ENCODE measurements around the gene BACH2. TPM values are rescaled to one million over a fixed set of nuclear protein-coding genes. Genes with fewer than 3 reads are reported as not detected.

BACH2 gene
- total and polyA plus RNA-seq, 8 donors = 0.19 to 10.8 (median 1.4) TPM; not detected in 1

- Histone ChIP-seq H3K27ac (no peak overlapping the region), H3K27me3 (no peaks in the 10 kb centered on the region), H3K36me3 (no peaks in the 10 kb centered on the region), H3K4me3 (no peak overlapping the region), H3K9me3 (no peaks in the 10 kb centered on the region), H3K4me1 (no peaks in the 10 kb centered on the region)
- intact Hi-C loops (cut with DNase I; ENCODE audit: low total_unique reads) = no loop called here
- 67 to 76% (median 71%) methylated on average over 6 of the region's 6 CpGs for WGBS, 5 donors
- no peak for DNase-seq
- no peak for TF ChIP-seq CTCF (IDR thresholded peaks at IDR 0.05)
- no peak for TF ChIP-seq EP300 (IDR thresholded peaks at IDR 0.05)
- TF ChIP-seq POLR2A (IDR thresholded peaks at IDR 0.05) = no peak
- no peak for TF ChIP-seq POLR2AphosphoS5 (IDR thresholded peaks at IDR 0.05)
Measured at GRCh38 chr6:90277302-90278011, 19.2 kb downstream of the BACH2 start.

- H3K9me3 ChIP-seq = no peaks in the 10 kb centered on the region
- H3K4me1 ChIP-seq = no peaks in the 10 kb centered on the region
- whole genome bisulfite sequencing, 5 donors = 22 to 55% (median 39%) methylated on average over 9 of the region's 9 CpGs
- TF ChIP-seq POLR2AphosphoS5 (IDR thresholded peaks at IDR 0.05) (no peak), POLR2A (IDR thresholded peaks at IDR 0.05) (no peak)
- H3K4me3 ChIP-seq = no peak overlapping the region
- intact Hi-C loops (cut with DNase I; ENCODE audit: low total_unique reads) = no loop called here
- H3K27ac ChIP-seq = no peak overlapping the region
- DNase-seq = peak; percentile 43 to 86
- no peaks in the 10 kb centered on the region for H3K27me3 ChIP-seq
- no peaks in the 10 kb centered on the region for H3K36me3 ChIP-seq
Measured at GRCh38 chr6:90274451-90275030, 22.1 kb downstream of the BACH2 start.

- Histone ChIP-seq H3K9me3 (no peaks in the 10 kb centered on the region), H3K4me1 (no peaks in the 10 kb centered on the region), H3K27me3 (no peaks in the 10 kb centered on the region), H3K4me3 (no peak overlapping the region), H3K27ac (no peak overlapping the region), H3K36me3 (no peaks in the 10 kb centered on the region)
- no peak for TF ChIP-seq EP300 (IDR thresholded peaks at IDR 0.05)
- 42 to 67% (median 57%) methylated on average over 5 of the region's 5 CpGs for WGBS, 5 donors
- no peak for DNase-seq
- intact Hi-C loops (cut with DNase I; ENCODE audit: low total_unique reads) = no loop called here
Measured at GRCh38 chr6:90273863-90274262, 22.8 kb downstream of the BACH2 start.

GRCh38 chr6:90272895-90273294, 23.7 kb downstream of the BACH2 start:
- Histone ChIP-seq H3K36me3 (no peaks in the 10 kb centered on the region), H3K27ac (no peak overlapping the region), H3K9me3 (no peaks in the 10 kb centered on the region), H3K4me1 (no peaks in the 10 kb centered on the region), H3K27me3 (no peaks in the 10 kb centered on the region), H3K4me3 (no peak overlapping the region)
- DNase-seq = no peak
- 88 to 98% (median 95%) methylated on average over 5 of the region's 5 CpGs for WGBS, 5 donors
- intact Hi-C loops (cut with DNase I; ENCODE audit: low total_unique reads) = no loop called here
- TF ChIP-seq CTCF (IDR thresholded peaks at IDR 0.05) (no peak), POLR2AphosphoS5 (IDR thresholded peaks at IDR 0.05) (no peak), POLR2A (IDR thresholded peaks at IDR 0.05) (no peak), EP300 (IDR thresholded peaks at IDR 0.05) (no peak)

GRCh38 chr6:90271831-90272230, 24.8 kb downstream of the BACH2 start:
- no peak for TF ChIP-seq CTCF (IDR thresholded peaks at IDR 0.05)
- TF ChIP-seq POLR2AphosphoS5 (IDR thresholded peaks at IDR 0.05) = no peak
- no peaks in the 10 kb centered on the region for H3K27me3 ChIP-seq
- intact Hi-C loops (cut with DNase I; ENCODE audit: low total_unique reads) = no loop called here
- H3K4me3 ChIP-seq = no peak overlapping the region
- H3K27ac ChIP-seq = no peak overlapping the region
- no peaks in the 10 kb centered on the region for H3K36me3 ChIP-seq
- no peaks in the 10 kb centered on the region for H3K4me1 ChIP-seq
- WGBS, 5 donors = 68 to 82% (median 71%) methylated on average over 7 of the region's 7 CpGs
- no peak for DNase-seq
- H3K9me3 ChIP-seq = no peaks in the 10 kb centered on the region

All from stomach (tissue), 9 donors.